HG03565 (cell line): ENCODE measurements around the gene NSG1.
"Not testable (repeated sequence)": the region's sequence is repeated elsewhere in the genome, so short reads cannot be mapped to it uniquely, and the experiment has no call there.

ENCODE experiments used
- ATAC-seq: cut with Tn5 transposase; IDR thresholded peaks from one replicate; pipeline ENCODE4 v1.9.1; 2021; ENCODE audit warnings: mild to moderate bottlenecking, moderate library complexity; ENCODE audit not compliant: unreplicated experiment

The NSG1 gene

GRCh38 chr4:4386736-4387392, at the start of gene NSG1:
Gene NSG1 (plus strand): TSS chr4:4387102. CDS start chr4:4387630, 528 bp downstream.
- ATAC-seq, result no peak

GRCh38 chr4:4338210-4339001, 48.5 kb upstream of the NSG1 start:
- ATAC-seq, result no peak

DNA sequence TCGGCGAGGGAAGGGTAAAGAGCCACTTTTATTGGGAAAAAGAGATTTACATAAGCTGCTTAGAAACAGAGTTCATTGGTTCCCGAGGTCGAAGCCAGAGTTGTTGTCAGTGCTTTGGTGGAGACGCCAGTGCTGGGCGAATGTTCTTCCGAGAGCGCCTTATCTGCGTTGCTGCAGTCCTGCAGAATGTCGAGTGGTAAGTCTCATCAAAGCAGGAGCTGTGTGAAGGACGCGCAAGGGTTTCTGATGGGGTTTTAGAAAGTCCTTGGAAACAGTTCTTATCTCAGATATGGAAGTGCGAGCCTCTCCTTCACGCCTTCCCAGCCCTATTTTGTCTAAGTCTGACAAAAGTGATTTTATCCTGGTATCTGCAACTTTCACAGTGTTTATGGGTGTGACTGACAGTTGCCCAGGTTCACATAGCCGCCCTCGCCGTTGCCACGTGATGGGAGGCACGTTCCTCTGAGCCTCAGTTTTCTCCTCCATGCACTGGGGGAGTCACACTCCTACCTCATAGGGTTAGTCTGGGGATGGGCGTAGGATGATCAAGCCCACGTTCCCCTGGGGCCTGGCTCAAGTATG, 47.3 kb upstream of the NSG1 start:
- no peak for ATAC-seq

- no peak for ATAC-seq
Measured at GRCh38 chr4:4341861-4342650, 44.8 kb upstream of the NSG1 start.

GRCh38 chr4:4343038-4343437, 43.9 kb upstream of the NSG1 start:
- ATAC-seq, result no peak

- ATAC-seq, result peak; percentile 81
Measured at GRCh38 chr4:4344915-4345527, 41.9 kb upstream of the NSG1 start.

GRCh38 chr4:4347585-4347984, 39.3 kb upstream of the NSG1 start:
- ATAC-seq, result no peak

- not testable (repeated sequence) for ATAC-seq
Measured at GRCh38 chr4:4348585-4348984, 38.3 kb upstream of the NSG1 start.

- ATAC-seq, result no peak
Measured at GRCh38 chr4:4349867-4350266, 37.0 kb upstream of the NSG1 start.

DNA sequence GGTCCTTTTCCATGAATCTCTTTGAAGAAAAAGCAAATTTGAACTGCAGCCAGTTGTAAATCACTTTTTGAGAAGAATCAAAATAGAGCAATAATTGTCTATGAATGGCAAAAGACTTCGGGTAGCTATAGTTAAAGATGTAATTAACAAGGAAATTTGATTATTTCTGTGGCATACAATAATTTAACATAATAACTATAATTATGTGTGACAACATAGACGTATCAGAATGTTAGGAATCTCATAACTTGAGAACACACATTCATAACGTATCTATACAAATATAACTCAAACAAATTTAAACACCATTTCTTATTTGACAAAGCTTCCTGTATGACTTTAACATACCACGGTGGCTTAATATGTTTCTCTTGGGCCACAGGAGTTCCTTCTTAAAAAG, 36.0 kb upstream of the NSG1 start:
- no peak for ATAC-seq

GRCh38 chr4:4355302-4355701, 31.6 kb upstream of the NSG1 start:
- ATAC-seq, result no peak

- ATAC-seq, result no peak
Measured at GRCh38 chr4:4356106-4357041, 30.5 kb upstream of the NSG1 start.

GRCh38 chr4:4358093-4358854, 28.6 kb upstream of the NSG1 start:
- no peak for ATAC-seq

DNA sequence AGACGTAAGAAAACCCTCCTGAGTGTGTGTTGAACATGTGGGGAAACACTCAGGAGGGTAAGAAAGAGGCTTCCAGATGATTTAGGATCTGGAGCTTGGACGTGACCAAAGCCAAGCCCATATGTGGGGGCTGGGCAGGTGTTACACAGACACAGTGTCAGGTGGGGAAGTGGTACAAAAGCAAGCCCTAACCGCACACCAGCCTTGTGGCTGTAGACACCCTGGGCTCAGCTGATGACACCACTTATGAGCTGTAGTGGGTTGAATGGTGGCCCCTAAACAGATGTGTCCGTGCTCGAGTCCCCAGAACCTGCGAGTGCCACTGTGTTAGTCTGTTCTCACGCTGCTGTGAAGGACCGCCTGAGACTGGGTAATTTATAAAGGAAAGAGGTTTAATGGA, 25.0 kb upstream of the NSG1 start:
- ATAC-seq, result no peak

DNA sequence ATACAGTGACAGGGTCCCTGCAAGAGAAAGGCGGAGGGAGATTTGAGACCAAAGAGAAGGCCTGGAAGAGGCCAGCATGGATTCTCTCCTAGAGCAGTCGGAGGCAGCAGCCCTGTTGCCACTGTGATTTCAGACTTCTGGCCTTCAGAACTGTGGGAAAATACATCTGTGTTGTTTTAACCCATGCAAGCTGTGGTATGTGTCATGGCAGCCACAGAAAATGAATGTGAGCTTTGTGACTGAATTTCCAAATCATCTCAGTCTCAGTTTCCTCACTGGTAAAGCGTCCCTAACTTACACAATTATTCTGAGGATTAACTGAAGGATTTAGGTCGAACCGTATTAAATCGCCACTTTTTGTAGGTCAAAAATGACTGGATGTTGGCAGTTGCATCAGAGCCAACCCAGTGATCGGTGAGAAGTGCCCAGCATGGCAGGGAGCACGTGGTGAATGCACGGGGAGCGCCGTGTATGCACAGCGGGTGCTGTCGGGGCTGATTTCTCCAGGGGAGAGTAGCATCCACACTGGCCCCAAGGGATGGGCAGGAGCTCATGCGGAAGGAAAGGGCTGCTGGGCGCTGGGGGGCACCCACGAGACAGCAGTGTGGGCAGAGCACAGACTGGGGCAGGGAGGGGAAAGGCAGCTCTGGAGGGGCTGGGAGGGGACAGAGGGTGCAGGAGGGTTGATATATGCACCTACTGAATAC, 23.8 kb upstream of the NSG1 start:
- no peak for ATAC-seq

DNA sequence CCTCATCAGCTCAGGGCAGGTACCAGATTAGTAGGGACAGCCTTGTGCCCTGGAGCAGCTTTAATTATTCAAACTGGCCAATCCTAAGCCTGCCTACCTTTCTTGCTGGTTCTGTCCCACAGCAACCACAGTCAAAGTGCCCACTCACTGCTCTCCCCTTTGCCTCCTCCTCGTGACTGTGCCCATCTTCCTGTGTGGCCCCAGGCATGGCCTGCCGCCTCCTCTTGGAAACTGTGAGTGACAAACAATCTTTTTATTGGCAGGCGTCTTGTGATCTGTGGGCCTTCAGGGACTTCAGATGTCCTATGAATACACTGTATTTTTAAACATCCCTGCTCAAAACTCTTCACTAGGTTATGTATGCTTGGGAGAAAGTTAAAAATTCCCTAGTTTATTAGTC, 22.8 kb upstream of the NSG1 start:
- no peak for ATAC-seq

GRCh38 chr4:4364486-4365208, 22.3 kb upstream of the NSG1 start:
- ATAC-seq, result no peak
